Breast epithelium (tissue), 4 donors: Measurements from ENCODE around the gene TBC1D1. TPM values are rescaled to one million over a fixed set of nuclear protein-coding genes. Genes with fewer than 3 reads are reported as not detected.

ENCODE experiments used
- DNase-seq, 2 donors: peaks; one replicate each; pipeline ENCODE4 v3.0.0-alpha.2; 2019; ENCODE audit warnings: low spot score in 2 of 2
- H3K27ac ChIP-seq, 2 donors: fragments of 200-600 bp; sonication (generic) in 1 of 2; one replicate each; pipeline ENCODE4 v1.5.1; 2016 to 2019; ENCODE audit warnings: mild to moderate bottlenecking in 1 of 2
- H3K27me3 ChIP-seq, 2 donors: fragments of 200-600 bp; sonication (generic) in 1 of 2; one replicate each; pipeline versions ENCODE4 v1.5.1 to v1.6.0; 2017 to 2019; ENCODE audit warnings: control low read depth in 1 of 2, mild to moderate bottlenecking in 1 of 2
- H3K36me3 ChIP-seq: fragments of 200-600 bp; one replicate; pipeline ENCODE4 v1.5.1; 2019
- H3K4me1 ChIP-seq, 2 donors: fragments of 200-600 bp; sonication (generic); one replicate each; pipeline ENCODE4 v1.5.1; 2016 to 2019; ENCODE audit warnings: control low read depth in 1 of 2
- H3K4me3 ChIP-seq, 3 donors: fragments of 200-600 bp; sonication (generic); 1 replicate in 2 of 3; 2 replicates in 1 of 3; pipeline ENCODE4 v1.5.1; 2016 to 2019; ENCODE audit warnings: mild to moderate bottlenecking in 3 of 3, moderate library complexity in 2 of 3
- H3K9me3 ChIP-seq, 2 donors: fragments of 200-600 bp; sonication (generic) in 1 of 2; one replicate each; pipeline ENCODE4 v1.5.1; 2016 to 2019; ENCODE audit warnings: control low read depth in 1 of 2
- CTCF ChIP-seq, 3 donors: fragments of 450-650 bp; IDR thresholded peaks; one replicate each; pipeline ENCODE4 v1.5.1; 2016 to 2017; ENCODE audit warnings: antibody characterized with exemption in 3 of 3, mild to moderate bottlenecking in 3 of 3, moderate library complexity in 3 of 3
- POLR2A ChIP-seq: fragments of 450-650 bp; IDR thresholded peaks from one replicate; pipeline ENCODE4 v1.6.1; 2016; ENCODE audit warnings: antibody characterized with exemption, mild to moderate bottlenecking, moderate library complexity
- POLR2AphosphoS5 ChIP-seq, 3 donors: sonication (generic); formaldehyde crosslinking; IDR thresholded peaks; one replicate each; pipeline ENCODE4 v1.6.1; 2017; ENCODE audit warnings: antibody characterized with exemption in 3 of 3
- intact Hi-C: fragments of 100-400 bp; cut with DNase I; formaldehyde crosslinking; loops from one replicate; pipeline ENCODE4 v1.15.1; 2023; ENCODE audit warnings: low total_unique reads
- total RNA-seq, 3 donors: library from RNA; depleted of rRNA; stranded (reverse); fragments of >200 nt; gene quantifications; one replicate each; pipeline ENCODE4 v1.1.0, GENCODE V29; 2016

The TBC1D1 gene
- total RNA-seq, 3 donors from 2014 or later, result 55.2 to 80.9 (median 63.9) TPM

DNA sequence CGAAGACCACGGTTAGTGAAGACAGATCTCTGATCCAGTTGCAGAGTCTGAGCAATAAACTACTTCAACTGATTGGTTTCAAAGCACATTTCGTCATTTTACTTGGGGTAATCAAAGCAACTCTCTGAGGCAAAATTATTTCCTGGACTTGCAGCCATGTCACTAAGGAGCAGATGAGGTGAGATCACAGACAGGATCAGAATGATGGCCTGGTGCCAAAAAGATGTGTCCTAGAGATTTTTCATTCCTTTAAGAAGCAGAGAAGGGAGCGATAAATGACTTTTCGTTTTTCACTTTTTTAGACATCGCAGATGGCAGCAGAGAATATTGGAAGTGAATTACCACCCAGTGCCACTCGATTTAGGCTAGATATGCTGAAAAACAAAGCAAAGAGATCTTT lies 153.2 kb downstream of the TBC1D1 start:
- Histone ChIP-seq H3K36me3 (no peaks in the 10 kb centered on the region), H3K27me3 (no peaks in the 10 kb centered on the region), H3K4me1 (no peaks in the 10 kb centered on the region), H3K27ac (no peak overlapping the region), H3K4me3 (no peak overlapping the region), H3K9me3 (no peaks in the 10 kb centered on the region)
- DNase-seq, result no peak
- intact Hi-C loops, result no loop called here
- no peak for TF ChIP-seq POLR2A
- no peak for TF ChIP-seq CTCF (IDR thresholded peaks at IDR 0.05)
- TF ChIP-seq POLR2AphosphoS5 (IDR thresholded peaks at IDR 0.05), result no peak

DNA sequence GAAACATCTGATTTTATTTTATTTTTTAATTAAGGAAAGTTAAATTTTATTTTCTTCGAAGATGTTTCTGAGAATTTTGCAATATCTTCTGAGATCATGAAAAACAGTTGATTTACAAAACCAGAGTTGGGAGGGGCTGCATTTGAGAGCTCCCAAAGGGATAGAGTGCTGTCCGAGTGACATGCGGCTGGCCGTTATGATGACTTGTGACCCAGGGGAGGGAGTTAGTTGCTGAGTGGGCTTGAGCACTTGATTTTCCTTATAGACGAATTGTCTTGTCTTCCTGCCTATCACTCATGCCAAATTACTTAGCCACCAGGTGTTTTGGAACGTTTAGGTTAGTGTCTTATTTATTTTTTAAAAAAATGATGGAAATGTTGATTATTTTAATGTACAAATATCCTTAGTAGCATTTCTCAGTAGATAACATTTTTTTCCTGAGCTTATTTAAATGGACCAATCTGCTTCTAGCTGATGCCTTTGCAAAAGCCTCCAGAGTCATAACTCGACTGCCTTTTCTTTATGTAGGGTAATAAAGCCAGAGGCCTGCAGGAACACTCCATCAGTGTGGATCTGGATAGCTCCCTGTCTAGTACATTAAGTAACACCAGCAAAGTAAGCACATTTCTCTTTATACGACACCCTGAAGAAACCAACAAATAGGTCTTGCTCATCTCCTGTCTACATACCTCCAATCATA lies 154.6 kb downstream of the TBC1D1 start:
- Histone ChIP-seq H3K4me1 (no peaks in the 10 kb centered on the region), H3K9me3 (no peaks in the 10 kb centered on the region), H3K36me3 (no peaks in the 10 kb centered on the region), H3K4me3 (no peak overlapping the region), H3K27ac (no peak overlapping the region), H3K27me3 (no peaks in the 10 kb centered on the region)
- no peak for TF ChIP-seq CTCF (IDR thresholded peaks at IDR 0.05)
- TF ChIP-seq POLR2AphosphoS5 (IDR thresholded peaks at IDR 0.05), result no peak
- TF ChIP-seq POLR2A, result no peak
- no peak for DNase-seq
- intact Hi-C loops, result no loop called here

- Histone ChIP-seq H3K4me1 (no peaks in the 10 kb centered on the region), H3K27me3 (no peaks in the 10 kb centered on the region), H3K9me3 (no peaks in the 10 kb centered on the region), H3K27ac (no peak overlapping the region), H3K36me3 (no peaks in the 10 kb centered on the region), H3K4me3 (no peak overlapping the region)
- intact Hi-C loops, result no loop called here
- DNase-seq, result no peak
- no peak for TF ChIP-seq POLR2A
- TF ChIP-seq POLR2AphosphoS5 (IDR thresholded peaks at IDR 0.05), result no peak
- TF ChIP-seq CTCF (IDR thresholded peaks at IDR 0.05), result no peak
Measured at GRCh38 chr4:38046727-38047489, 156.0 kb downstream of the TBC1D1 start.

GRCh38 chr4:38049545-38050170 lies 158.8 kb downstream of the TBC1D1 start:
- H3K27me3 ChIP-seq, result no peaks in the 10 kb centered on the region
- no peak overlapping the region for H3K27ac ChIP-seq
- no peak overlapping the region for H3K4me3 ChIP-seq
- TF ChIP-seq POLR2AphosphoS5 (IDR thresholded peaks at IDR 0.05) (no peak), CTCF (IDR thresholded peaks at IDR 0.05) (no peak), POLR2A (no peak)
- no peak for DNase-seq
- no peaks in the 10 kb centered on the region for H3K4me1 ChIP-seq
- intact Hi-C loops, result no loop called here
- no peaks in the 10 kb centered on the region for H3K36me3 ChIP-seq
- no peaks in the 10 kb centered on the region for H3K9me3 ChIP-seq
